ENCODE results near the gene CDC26.

DNA sequence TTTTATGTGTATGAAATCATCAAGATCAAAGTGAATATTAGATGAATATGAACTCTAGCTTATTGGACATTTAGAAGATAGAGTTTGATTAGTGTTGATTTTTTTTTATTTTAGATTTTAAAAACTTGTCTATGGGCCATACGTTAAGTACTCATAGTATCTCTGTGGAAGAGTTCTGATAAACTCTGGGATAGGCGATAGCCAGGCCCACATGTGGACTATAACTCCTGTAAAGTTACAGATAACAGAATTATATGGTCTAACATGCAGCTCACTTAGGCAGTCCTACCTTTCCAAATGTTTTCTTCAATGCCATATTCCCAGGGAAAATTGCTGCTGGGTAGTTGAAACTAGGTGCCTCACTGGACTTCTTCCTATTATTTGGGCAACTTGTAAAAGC, 43.7 kb downstream of the CDC26 start:
- TF ChIP-seq, protein P1, sequence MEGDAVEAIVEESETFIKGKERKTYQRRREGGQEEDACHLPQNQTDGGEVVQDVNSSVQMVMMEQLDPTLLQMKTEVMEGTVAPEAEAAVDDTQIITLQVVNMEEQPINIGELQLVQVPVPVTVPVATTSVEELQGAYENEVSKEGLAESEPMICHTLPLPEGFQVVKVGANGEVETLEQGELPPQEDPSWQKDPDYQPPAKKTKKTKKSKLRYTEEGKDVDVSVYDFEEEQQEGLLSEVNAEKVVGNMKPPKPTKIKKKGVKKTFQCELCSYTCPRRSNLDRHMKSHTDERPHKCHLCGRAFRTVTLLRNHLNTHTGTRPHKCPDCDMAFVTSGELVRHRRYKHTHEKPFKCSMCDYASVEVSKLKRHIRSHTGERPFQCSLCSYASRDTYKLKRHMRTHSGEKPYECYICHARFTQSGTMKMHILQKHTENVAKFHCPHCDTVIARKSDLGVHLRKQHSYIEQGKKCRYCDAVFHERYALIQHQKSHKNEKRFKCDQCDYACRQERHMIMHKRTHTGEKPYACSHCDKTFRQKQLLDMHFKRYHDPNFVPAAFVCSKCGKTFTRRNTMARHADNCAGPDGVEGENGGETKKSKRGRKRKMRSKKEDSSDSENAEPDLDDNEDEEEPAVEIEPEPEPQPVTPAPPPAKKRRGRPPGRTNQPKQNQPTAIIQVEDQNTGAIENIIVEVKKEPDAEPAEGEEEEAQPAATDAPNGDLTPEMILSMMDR (IDR thresholded peaks at IDR 0.05): no peak
- no peak for TF ChIP-seq POLR2AphosphoS5 (IDR thresholded peaks at IDR 0.05; ENCODE audit: insufficient read depth in 1 of 2, low read depth in 1 of 2)

Data from vagina (tissue), 2 donors.